ENCODE results near the gene SF3B3.

DNA sequence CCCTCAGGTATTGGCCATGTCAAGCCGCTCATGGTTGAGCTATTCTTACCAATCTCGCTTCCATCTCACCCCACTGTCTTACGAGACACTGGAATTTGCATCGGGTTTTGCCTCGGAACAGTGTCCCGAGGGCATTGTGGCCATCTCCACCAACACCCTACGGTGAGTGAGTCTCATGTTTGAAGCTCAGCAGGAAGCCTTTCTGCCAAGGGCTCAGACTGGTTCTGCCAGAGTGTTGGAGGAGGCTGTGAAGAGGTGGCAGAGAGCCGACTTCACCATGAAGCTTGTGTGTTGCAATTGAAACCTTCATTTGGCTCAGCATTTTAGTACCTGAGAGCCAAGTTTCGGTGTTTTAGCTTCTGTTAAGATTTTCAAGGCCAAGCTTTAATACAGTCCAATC lies 38.0 kb downstream of the SF3B3 start:
- no peak for TF ChIP-seq EZH2 (optimal IDR thresholded peaks at IDR 0.05; ENCODE audit: low read depth, low read length)
- TF ChIP-seq, protein P1, sequence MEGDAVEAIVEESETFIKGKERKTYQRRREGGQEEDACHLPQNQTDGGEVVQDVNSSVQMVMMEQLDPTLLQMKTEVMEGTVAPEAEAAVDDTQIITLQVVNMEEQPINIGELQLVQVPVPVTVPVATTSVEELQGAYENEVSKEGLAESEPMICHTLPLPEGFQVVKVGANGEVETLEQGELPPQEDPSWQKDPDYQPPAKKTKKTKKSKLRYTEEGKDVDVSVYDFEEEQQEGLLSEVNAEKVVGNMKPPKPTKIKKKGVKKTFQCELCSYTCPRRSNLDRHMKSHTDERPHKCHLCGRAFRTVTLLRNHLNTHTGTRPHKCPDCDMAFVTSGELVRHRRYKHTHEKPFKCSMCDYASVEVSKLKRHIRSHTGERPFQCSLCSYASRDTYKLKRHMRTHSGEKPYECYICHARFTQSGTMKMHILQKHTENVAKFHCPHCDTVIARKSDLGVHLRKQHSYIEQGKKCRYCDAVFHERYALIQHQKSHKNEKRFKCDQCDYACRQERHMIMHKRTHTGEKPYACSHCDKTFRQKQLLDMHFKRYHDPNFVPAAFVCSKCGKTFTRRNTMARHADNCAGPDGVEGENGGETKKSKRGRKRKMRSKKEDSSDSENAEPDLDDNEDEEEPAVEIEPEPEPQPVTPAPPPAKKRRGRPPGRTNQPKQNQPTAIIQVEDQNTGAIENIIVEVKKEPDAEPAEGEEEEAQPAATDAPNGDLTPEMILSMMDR (IDR thresholded peaks at IDR 0.05; ENCODE audit: low read length) = no peak
